GM19035 (cell line): ENCODE data around the gene NUP62.
A peak's percentile ranks its signal among the peaks of the same experiment; 100 is the strongest.
"Not testable (repeated sequence)": the region's sequence is repeated elsewhere in the genome, so short reads cannot be mapped to it uniquely, and the experiment has no call there.

Experiments
- ATAC-seq: cut with Tn5 transposase; IDR thresholded peaks from one replicate; pipeline ENCODE4 v1.9.1; 2021; ENCODE audit not compliant: unreplicated experiment

NUP62 gene

DNA sequence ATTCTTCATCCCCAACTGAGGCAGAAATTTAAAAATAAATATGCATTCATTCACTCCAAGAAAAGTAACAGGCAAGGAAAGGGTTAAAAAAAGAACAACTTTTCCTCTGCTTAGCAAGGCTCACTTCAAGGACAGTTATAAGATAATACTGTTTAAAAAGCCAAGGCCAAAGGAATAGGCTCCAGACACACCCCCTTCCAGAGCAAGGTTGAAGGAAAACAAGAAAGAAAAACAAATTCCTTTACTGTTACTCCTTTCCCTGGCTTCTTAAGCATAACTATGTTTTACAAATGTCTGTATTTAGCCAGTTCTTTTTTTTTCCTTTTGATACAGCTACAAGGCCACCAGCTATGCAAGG, 23.2 kb upstream of the NUP62 start:
- no peak for ATAC-seq

DNA sequence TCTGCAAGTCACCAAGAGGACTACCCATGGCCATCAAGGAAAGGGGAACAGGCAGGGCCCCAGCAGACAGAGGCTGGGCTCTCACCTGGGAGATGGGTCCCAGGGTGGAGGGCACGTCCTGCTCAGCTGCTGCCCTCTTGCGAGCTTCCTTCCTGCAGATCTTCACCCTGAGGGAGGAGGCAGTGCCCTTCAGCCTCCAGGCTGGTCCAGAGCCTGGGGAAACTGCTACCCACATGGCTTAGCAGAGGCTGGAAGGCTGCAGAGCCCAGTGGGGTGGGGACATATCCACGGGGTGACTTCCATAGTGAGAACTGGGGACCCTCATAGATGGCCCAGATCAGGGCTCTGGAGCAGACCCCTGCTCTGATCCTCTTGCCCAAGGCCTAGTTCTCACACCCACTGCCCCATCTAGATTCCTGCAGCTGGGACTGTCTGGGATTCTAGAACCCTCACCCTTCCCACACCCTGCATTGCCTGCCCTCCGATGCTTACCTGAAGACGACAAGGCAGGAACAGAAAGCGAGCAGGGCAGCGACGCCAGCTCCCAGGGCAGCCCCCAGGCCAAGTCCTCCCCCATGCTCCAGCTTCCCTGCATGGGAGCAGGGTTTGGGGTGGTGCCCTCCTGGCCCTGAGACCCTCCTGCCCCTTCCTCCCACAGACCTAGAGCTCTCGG, 22.6 kb upstream of the NUP62 start:
- no peak for ATAC-seq

DNA sequence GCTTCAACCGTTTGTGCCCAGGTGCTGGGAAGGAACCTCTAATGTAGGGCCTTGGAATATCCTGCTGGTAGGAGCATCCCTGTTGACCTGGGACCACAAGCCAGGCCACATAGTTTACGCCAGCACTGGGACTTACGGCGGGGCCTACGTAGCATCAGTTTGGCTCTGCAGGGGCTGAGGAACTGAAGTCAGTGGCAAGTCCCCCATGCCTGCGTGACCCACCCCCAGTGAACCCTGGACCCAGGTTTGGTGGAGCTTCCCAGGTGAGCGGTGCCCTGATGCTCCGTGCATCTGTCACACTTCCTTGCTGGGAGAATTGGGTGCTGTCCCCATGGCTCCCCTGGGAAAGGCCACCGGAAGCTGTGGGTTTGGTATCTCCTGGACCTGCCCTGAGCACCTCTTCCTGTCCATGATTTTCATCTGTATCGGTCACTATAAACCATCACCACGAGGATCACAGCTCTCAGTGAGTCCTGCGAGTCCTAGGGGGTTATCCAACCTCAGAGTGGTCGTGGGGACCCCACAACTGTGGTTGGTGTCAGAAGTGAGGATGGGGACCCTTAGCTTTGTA, 21.7 kb upstream of the NUP62 start:
- ATAC-seq = no peak

DNA sequence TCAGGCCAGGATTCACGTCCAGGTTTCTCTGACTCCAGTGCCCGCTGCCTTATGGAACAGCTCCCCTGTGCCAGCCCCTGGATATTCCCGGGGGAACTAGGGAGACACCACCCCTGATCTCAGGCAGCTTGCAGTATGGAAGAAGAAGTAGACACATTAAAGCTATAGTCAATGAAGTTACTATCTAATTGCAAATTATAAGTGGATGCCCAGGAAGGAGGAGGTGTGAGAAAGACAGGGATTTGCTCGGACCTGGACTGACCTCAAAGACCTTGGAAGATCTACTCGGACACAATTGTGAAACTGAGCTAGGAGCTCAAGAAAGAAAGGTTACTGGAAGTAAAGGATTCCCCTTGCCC, 21.3 kb upstream of the NUP62 start:
- ATAC-seq = no peak

DNA sequence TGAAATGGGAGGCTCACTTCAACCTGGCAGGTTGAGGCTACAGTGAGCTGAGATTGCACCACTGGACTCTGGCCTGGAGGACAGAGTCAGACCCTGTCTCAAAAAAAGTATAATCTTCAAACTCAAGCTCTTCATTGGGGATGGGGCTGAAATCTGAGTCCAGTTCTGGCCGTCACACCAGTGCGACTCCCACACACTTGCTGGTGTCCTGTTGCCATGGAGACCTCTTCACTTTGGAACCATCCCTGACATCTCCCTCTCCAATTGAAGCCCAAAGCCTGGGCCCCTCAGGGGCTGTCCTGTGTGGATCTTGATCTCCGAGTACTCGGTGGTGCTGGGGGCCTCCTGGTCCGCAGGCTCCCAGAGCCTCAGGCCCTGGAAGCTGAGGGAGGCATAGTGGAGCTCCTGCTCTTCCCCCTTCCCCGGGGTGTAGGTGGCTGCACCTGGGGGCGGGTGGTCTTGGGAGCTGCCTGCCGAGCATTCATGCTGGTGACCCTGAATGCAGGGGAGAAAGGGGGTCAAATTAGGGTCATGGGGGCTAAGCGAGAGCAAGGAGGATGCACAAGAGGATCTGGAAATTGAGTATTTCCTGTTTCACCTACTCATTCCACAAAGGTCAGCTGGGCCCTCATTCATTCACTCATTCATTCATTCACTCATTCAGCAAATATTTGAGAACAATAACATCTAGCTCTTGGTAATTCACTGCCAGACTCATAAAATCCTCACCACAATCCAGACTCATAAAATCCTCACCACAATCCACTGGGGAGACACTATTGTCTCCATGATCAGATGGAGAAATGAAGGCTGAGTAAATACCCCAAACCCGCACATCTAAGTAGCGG, 20.7 kb upstream of the NUP62 start:
- no peak for ATAC-seq

GRCh38 chr19:49946415-49946814, 17.1 kb upstream of the NUP62 start:
- ATAC-seq = no peak

- not testable (repeated sequence) for ATAC-seq
Observed at GRCh38 chr19:49944567-49944966, 15.3 kb upstream of the NUP62 start.

GRCh38 chr19:49940482-49940791, 11.1 kb upstream of the NUP62 start:
- ATAC-seq = no peak

GRCh38 chr19:49939721-49940481, 10.6 kb upstream of the NUP62 start:
- no peak for ATAC-seq

DNA sequence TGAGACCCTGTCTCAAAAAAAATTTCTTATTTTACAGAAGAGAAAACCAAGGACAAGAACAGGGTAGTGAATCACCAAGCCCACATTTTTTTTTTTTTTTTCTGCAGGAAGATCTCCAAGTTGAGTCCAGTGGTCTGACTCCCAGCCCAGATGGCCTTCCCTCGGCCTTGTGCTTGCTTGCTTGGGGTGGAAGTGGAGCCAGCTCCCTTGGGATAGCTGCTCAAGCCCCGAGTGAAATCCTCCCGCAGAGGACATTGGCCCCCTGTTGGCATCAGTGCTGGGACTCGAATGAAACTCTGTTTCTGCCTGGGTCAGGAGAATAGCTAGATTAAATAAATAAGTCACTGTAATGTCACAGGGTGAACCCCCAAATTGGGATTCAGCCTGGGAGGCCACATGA, 9.4 kb upstream of the NUP62 start:
- ATAC-seq = no peak

GRCh38 chr19:49937750-49938381, 8.6 kb upstream of the NUP62 start:
- ATAC-seq = no peak

DNA sequence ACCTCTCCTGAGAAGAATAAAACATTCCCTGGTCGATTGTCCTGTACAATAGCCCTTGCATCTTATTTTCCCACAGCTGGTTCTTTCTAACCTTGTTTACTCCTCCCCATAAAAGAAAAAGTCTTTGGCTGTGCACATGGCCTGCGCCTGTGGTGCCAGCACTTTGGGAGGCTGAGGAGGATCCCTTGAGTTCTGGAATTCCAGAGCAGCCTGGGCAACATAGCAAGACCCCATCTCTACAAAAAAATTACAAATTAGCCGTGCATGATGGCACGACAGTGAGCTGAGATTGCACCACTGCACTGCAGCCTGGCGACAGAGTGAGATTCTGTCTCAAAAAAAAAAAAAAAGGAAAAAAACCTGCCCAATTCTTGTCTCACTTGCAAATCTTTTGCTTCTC, 7.2 kb upstream of the NUP62 start:
- ATAC-seq = no peak

DNA sequence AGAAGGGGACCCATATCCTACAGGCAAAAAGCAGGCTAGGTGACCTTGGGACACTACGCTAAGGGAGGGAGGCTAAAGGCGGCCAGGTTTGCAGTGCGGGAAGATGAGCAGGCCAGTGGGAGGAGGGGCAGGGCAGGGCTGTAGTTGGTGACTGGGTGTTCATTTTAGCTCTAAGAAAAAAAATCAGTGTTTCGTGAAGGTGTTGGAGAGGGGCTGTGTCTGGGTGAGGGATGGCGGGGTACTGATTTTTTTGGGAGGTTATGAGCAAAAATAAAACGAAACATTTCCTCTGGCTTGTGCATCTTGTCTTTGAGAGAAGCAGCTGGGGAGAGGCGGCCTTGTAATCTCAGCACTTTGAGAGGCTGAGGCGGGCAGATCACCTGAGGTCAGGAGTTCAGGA, 4.3 kb upstream of the NUP62 start:
- ATAC-seq = no peak

DNA sequence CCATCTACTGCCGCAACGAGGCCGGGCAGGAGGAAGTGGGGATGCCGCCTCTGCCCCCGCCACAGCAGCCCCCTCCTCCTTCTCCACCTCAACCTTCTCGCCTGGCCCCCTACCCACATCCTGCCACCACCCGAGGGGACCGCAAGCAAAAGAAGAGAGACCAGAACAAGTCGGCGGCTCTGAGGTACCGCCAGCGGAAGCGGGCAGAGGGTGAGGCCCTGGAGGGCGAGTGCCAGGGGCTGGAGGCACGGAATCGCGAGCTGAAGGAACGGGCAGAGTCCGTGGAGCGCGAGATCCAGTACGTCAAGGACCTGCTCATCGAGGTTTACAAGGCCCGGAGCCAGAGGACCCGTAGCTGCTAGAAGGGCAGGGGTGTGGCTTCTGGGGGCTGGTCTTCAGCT, 3.4 kb upstream of the NUP62 start:
- ATAC-seq = no peak

- no peak for ATAC-seq
Observed at GRCh38 chr19:49932041-49932451, 2.7 kb upstream of the NUP62 start.

DNA sequence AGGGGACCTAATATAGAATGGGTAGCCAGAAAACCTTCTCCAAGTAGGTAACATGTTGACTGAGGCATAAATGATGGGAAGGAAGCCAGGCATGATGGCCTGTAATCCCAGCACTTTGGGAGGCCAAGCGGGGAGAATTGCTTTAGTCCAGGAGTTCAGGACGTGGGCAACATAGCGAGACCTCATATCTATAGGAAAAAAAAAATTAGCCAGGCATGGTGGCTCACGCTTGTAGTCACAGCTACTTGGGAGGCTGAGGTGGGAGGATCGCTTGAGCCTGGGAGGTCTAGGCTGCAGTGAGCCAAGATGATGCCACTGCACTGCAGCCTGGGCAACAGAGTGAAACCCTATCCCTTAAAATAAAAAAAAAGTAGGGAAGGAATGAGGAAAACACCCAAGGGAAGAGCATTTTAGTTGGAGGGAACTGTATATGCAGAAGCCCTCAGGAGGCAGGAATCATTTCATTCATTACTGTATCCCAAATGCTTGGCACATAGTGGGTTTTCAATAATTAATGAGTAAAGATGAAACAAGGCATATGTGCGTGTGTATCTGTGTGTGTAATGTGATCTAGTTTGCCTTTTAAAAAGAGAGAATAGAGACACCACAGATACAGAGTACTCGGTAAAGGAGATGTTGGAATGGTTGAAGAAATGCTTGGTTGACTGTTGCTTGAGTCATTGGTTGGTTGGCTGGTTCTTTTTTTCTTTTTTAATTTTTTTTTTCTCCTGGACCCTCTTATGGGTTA, 2.2 kb upstream of the NUP62 start:
- ATAC-seq = no peak

DNA sequence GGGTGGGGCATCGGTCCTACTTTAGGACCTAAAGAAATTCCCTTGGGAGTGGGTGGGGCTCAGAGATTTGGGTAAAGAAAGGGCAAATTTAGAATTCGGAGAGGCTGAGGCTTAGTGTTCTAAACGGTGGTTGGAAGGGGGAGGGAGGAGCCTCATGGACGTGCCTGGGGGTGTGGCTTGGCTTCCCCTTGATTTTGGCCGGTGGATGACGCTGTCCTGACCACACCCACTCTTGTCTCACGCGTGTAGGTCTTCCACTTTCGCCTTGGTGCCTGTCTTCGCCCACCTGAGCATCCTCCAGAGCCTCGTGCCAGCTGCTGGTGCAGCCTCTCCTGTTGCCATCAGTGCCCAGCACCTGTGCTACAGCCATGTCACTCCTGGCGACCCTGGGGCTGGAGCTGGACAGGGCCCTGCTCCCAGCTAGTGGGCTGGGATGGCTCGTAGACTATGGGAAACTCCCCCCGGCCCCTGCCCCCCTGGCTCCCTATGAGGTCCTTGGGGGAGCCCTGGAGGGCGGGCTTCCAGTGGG, 1.2 kb upstream of the NUP62 start:
- no peak for ATAC-seq

- ATAC-seq = peak; percentile 52
Observed at GRCh38 chr19:49929611-49930482, 543 bp upstream of the NUP62 start.

DNA sequence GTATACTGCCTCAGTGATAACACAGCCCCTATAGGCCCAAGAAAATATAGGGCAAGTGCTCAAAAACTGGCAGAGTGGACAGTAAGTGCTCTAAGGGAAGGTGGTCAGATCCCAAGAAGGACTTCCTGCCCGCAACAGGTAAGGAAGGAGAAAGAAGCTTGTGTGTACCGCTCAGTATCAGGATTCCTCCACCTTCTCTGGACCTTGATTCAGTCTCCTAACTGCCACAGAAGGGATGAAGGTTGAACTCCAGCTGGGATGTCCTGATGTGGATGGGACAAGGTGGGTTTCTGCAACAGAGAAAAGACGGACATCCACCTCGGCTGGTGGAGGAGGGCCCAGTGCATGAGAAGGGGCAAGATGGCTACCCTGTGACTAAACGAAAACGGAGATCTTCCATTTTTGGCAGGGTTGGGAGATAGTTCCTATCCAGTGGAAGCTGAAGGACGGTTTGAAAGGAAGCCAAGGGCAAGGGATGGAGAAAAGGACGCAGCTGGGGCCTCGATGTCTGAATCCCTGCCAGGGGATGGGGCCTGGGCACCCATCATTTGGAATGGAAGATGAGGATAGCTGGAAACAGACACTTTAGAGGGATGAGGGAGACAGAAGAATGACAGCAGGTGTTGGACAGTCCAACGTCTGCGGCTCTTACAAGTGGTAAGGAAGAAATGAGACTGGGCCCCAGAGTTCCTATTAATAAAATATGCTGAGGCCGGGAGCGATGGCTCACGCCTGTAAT, 1.6 kb downstream of the NUP62 start:
- ATAC-seq = no peak
